Measurements from ENCODE around the gene DNAH3.

DNA sequence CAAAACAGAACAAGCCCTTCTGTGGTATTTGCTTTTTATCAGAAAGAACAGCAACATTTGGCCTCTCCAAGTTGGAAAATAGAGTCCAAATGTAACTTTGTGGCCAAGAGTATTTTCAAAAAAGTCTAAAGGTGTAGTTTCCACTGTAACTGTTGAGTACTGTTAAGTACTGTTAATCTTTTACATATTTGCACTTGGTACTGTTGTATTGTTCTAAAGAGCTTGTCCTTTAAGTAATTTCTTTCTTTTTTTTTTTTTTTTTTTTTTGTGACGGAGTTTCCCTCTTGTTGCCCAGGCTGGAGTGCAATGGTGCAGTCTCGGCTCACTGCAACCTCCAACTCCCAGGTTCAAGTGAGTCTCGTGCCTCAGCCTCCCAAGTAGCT lies 29.3 kb upstream of the DNAH3 start:
- TF ChIP-seq POLR2A (IDR thresholded peaks at IDR 0.05; ENCODE audit: low read length), result no peak
- no peak for TF ChIP-seq GATA1 (IDR thresholded peaks at IDR 0.05; ENCODE audit: low read depth, low read length)

Data from erythroblast (primary cell).